PC-3 (cell line): Measurements from ENCODE around the gene LAMTOR3. TPM values are rescaled to one million over a fixed set of nuclear protein-coding genes. Genes with fewer than 3 reads are reported as not detected.

Experiments
- ATAC-seq: fragments of 200-7000 bp; cut with Tn5 transposase; 2 replicates; pipeline ENCODE4 v1.9.1; 2020; ENCODE audit warnings: mild to moderate bottlenecking, moderate library complexity
- BruUV-seq: library from RNA; stranded (reverse); fragments of 400-500 nt; replicated peaks from 2 replicates; lab custom pipeline; 2021; lab: Mats Ljungman, UMichigan
- CTCF ChIA-PET: fragments of 300-600 bp; sonication (Branson Sonifier 250); formaldehyde crosslinking; loops from one replicate; lab custom pipeline; 2022; ENCODE audit warnings: antibody characterized with exemption; lab: Charles Lee
- POLR2A ChIA-PET: fragments of 300-600 bp; sonication (Branson Sonifier 250); formaldehyde crosslinking; loops from one replicate; lab custom pipeline; 2022; ENCODE audit warnings: antibody characterized with exemption; ENCODE audit not compliant: unreplicated experiment; lab: Charles Lee
- DNase-seq: peaks from one replicate; pipeline ENCODE4 v3.0.0-alpha.2; 2015
- H2AFZ ChIP-seq: fragments of 300-600 bp; sonication (generic); 2 replicates; pipeline ENCODE4 v1.6.0; 2016; ENCODE audit warnings: antibody characterized with exemption, low read length
- H3F3A ChIP-seq: fragments of 300-600 bp; sonication (generic); one replicate; pipeline ENCODE4 v1.6.0; 2017; ENCODE audit warnings: antibody characterized with exemption, low read length, control low read depth, mild to moderate bottlenecking; ENCODE audit not compliant: unreplicated experiment
- H3K27ac ChIP-seq: fragments of 300-600 bp; sonication (generic); 2 replicates; pipeline ENCODE4 v1.5.1; 2016; ENCODE audit warnings: mild to moderate bottlenecking, low read length
- H3K27me3 ChIP-seq: fragments of 300-600 bp; sonication (generic); 2 replicates; pipeline ENCODE4 v1.6.1; 2016; ENCODE audit warnings: low read length, mixed read lengths
- H3K36me3 ChIP-seq: fragments of 300-600 bp; sonication (generic); 2 replicates; pipeline ENCODE4 v1.6.1; 2016; ENCODE audit warnings: low read depth, mixed run types, low read length, mixed read lengths
- H3K4me1 ChIP-seq: fragments of 300-600 bp; sonication (generic); 2 replicates; pipeline ENCODE4 v1.5.1; 2016; ENCODE audit warnings: low read length; ENCODE audit not compliant: insufficient read depth
- H3K4me2 ChIP-seq: fragments of 300-600 bp; sonication (generic); 2 replicates; pipeline ENCODE4 v1.6.0; 2016; ENCODE audit warnings: low read length
- H3K4me3 ChIP-seq: fragments of 300-600 bp; sonication (generic); 2 replicates; pipeline ENCODE4 v1.5.1; 2016; ENCODE audit warnings: mild to moderate bottlenecking, low read length, mixed read lengths
- H3K79me2 ChIP-seq: fragments of 300-600 bp; sonication (generic); 2 replicates; pipeline ENCODE4 v1.6.1; 2017; ENCODE audit warnings: low read length, mixed read lengths
- H3K9ac ChIP-seq: fragments of 300-600 bp; sonication (generic); 2 replicates; pipeline ENCODE4 v1.6.0; 2016; ENCODE audit warnings: mild to moderate bottlenecking, low read length
- H3K9me2 ChIP-seq: fragments of 300-600 bp; sonication (generic); replicated peaks from 2 replicates; pipeline ENCODE4 v1.6.1; 2016; ENCODE audit warnings: mixed run types, low read length, mixed read lengths
- H3K9me3 ChIP-seq: fragments of 300-600 bp; sonication (generic); 2 replicates; pipeline ENCODE4 v1.6.1; 2016; ENCODE audit warnings: low read length, mixed read lengths
- H4K20me1 ChIP-seq: fragments of 300-600 bp; sonication (generic); 2 replicates; pipeline ENCODE4 v1.6.1; 2016; ENCODE audit warnings: low read length, mixed read lengths
- CTCF ChIP-seq: fragments of 300-600 bp; sonication (generic); conservative IDR thresholded peaks from 2 replicates; pipeline ENCODE4 v1.5.1; 2017; ENCODE audit warnings: antibody characterized with exemption, low read depth, mild to moderate bottlenecking, low read length
- EZH2 ChIP-seq: fragments of 300-600 bp; sonication (generic); IDR thresholded peaks from one replicate; pipeline ENCODE4 v1.6.1; 2017; ENCODE audit warnings: antibody characterized with exemption, mild to moderate bottlenecking, low read length; ENCODE audit not compliant: unreplicated experiment
- EZH2phosphoT487 ChIP-seq: fragments of 300-600 bp; sonication (generic); IDR thresholded peaks from 2 replicates; pipeline ENCODE4 v1.6.1; 2018; ENCODE audit warnings: mild to moderate bottlenecking, antibody characterized with exemption, low read length, borderline replicate concordance
- intact Hi-C: fragments of 100-400 bp; cut with micrococcal nuclease; formaldehyde crosslinking; loops from 2 replicates; pipeline ENCODE4 v1.9.0; 2023
- total RNA-seq: library from RNA; depleted of rRNA; stranded (reverse); fragments of >200 nt; gene quantifications from 2 replicates; pipeline ENCODE4 v1.2.3, GENCODE V29; 2014

LAMTOR3 gene
- total RNA-seq, 1 experiment from 2014 or later: 14.0 TPM

GRCh38 chr4:99861120-99861905 is 32.9 kb downstream of the LAMTOR3 start:
- TF ChIP-seq EZH2: no peak
- no peak for TF ChIP-seq CTCF
- no peak for TF ChIP-seq EZH2phosphoT487
- Histone ChIP-seq H3K4me1 (peaks cover 11% of the 10 kb centered on the region; the same call in 1 of the 2 replicates), H3K27ac (no peak overlapping the region), H3K27me3 (no peaks in the 10 kb centered on the region), H3K9me2 (no peaks in the 10 kb centered on the region), H3K4me2 (no peak overlapping the region), H3K9me3 (no peaks in the 10 kb centered on the region), H4K20me1 (no peaks in the 10 kb centered on the region), H3K4me3 (no peak overlapping the region), H3K9ac (no peak overlapping the region), H2AFZ (no peak overlapping the region), H3K79me2 (no peaks in the 10 kb centered on the region), H3K36me3 (no peaks in the 10 kb centered on the region), H3F3A (no peaks in the 10 kb centered on the region)
- ATAC-seq: no peak
- intact Hi-C loops: loop anchor here (5.0 kb wide), 1 partner anchor 44 kb away; the partner anchor contains the start of gene DAPP1
- POLR2A ChIA-PET: no interaction called here
- DNase-seq: no peak
- CTCF ChIA-PET: no interaction called here
- no TSS peak for BruUV-seq

- no TSS peak for BruUV-seq
- DNase-seq: no peak
- H3K9ac ChIP-seq: no peak overlapping the region
- no peaks in the 10 kb centered on the region for H3K9me3 ChIP-seq
- no peak overlapping the region for H2AFZ ChIP-seq
- no peak for ATAC-seq
- H4K20me1 ChIP-seq: no peaks in the 10 kb centered on the region
- POLR2A ChIA-PET: no interaction called here
- no peak overlapping the region for H3K4me3 ChIP-seq
- H3K4me1 ChIP-seq: peaks cover 18% of the 10 kb centered on the region
- CTCF ChIA-PET: no interaction called here
- no peaks in the 10 kb centered on the region for H3F3A ChIP-seq
- intact Hi-C loops: loop anchor here (5.0 kb wide), 1 partner anchor 43 kb away; the partner anchor contains the start of gene DAPP1
- TF ChIP-seq CTCF (no peak), EZH2phosphoT487 (no peak), EZH2 (no peak)
- no peaks in the 10 kb centered on the region for H3K27me3 ChIP-seq
- no peak overlapping the region for H3K4me2 ChIP-seq
- H3K36me3 ChIP-seq: no peaks in the 10 kb centered on the region
- no peak overlapping the region for H3K27ac ChIP-seq
- H3K9me2 ChIP-seq: no peaks in the 10 kb centered on the region
- no peaks in the 10 kb centered on the region for H3K79me2 ChIP-seq
Measured at GRCh38 chr4:99860521-99860920, 33.7 kb downstream of the LAMTOR3 start.

GRCh38 chr4:99859618-99860017 is 34.6 kb downstream of the LAMTOR3 start:
- H2AFZ ChIP-seq: no peak overlapping the region
- no peak for DNase-seq
- H3K27ac ChIP-seq: no peak overlapping the region
- no peak overlapping the region for H3K4me2 ChIP-seq
- ChIA-PET CTCF (no interaction called here), POLR2A (no interaction called here)
- H4K20me1 ChIP-seq: no peaks in the 10 kb centered on the region
- BruUV-seq: no TSS peak
- no peak overlapping the region for H3K9ac ChIP-seq
- no peaks in the 10 kb centered on the region for H3K79me2 ChIP-seq
- no peaks in the 10 kb centered on the region for H3K27me3 ChIP-seq
- H3K4me1 ChIP-seq: peaks cover 18% of the 10 kb centered on the region
- H3K36me3 ChIP-seq: no peaks in the 10 kb centered on the region
- TF ChIP-seq EZH2: no peak
- no peak for TF ChIP-seq EZH2phosphoT487
- no peak for TF ChIP-seq CTCF
- intact Hi-C loops: loop anchor here (5.0 kb wide), 1 partner anchor 42 kb away; the partner anchor contains the start of gene DAPP1
- ATAC-seq: no peak
- no peaks in the 10 kb centered on the region for H3F3A ChIP-seq
- no peak overlapping the region for H3K4me3 ChIP-seq
- H3K9me2 ChIP-seq: no peaks in the 10 kb centered on the region
- no peaks in the 10 kb centered on the region for H3K9me3 ChIP-seq
